ENCODE measurements around the gene ST14. TPM values are rescaled to one million over a fixed set of nuclear protein-coding genes. Genes with fewer than 3 reads are reported as not detected.

Gene ST14
- total and polyA plus RNA-seq, 10 of the 15 experiments (the other 5 are each of a cell fraction or from before 2014, with no cell fraction given), result 0.02 to 3.9 (median 0.73) TPM; not detected in 2

- no peak overlapping the region for H2AFZ ChIP-seq (ENCODE audit: control insufficient read depth, low read depth, low read length)
- no peaks in the 10 kb centered on the region for H3K4me1 ChIP-seq (ENCODE audit: control insufficient read depth, insufficient read depth, low read length)
- in situ Hi-C loops (cut with MboI) (no loop called here), intact Hi-C loops (cut with micrococcal nuclease; ENCODE audit: unreplicated experiment) (no loop called here)
- SMC1A ChIA-PET (ENCODE audit: uncharacterized antibody, unreplicated experiment), result interaction anchor here (0.9 to 4.6 kb wide), 8 partner anchors 8 to 243 kb away, joined by 3 to 21 read pairs (median 4); no protein-coding TSS in a partner anchor
- CTCF ChIA-PET, result interaction anchor here (0.6 to 1.5 kb wide), 6 partner anchors 11 to 269 kb away, joined by 3 to 4 read pairs (median 3); no protein-coding TSS in a partner anchor
- no peak overlapping the region for H3K4me3 ChIP-seq
- POLR2A ChIA-PET, result interaction anchor here (0.8 to 2.1 kb wide), 5 partner anchors 11 to 20 kb away, joined by 3 to 6 read pairs (median 3); no protein-coding TSS in a partner anchor
- no peak overlapping the region for H3K27ac ChIP-seq (ENCODE audit: control insufficient read depth, insufficient read depth)
- WGBS (ENCODE audit: insufficient coverage, insufficient replicate concordance, low lambda C conversion rate, missing lambda C conversion rate), result 18% methylated on average over 9 of the region's 9 CpGs
- H3K36me3 ChIP-seq (ENCODE audit: control insufficient read depth in 2 of 2, insufficient read depth in 2 of 2, low read length in 1 of 2), result no peaks in the 10 kb centered on the region
- H3K9me3 ChIP-seq (replicated peaks; ENCODE audit: control insufficient read depth, insufficient read depth, low read length), result no peaks in the 10 kb centered on the region
- DNase-seq (ENCODE audit: low read depth, low spot score) (no peak), ATAC-seq (peak; percentile 42), FAIRE-seq (no peak)
- RAD21 ChIA-PET (ENCODE audit: unreplicated experiment), result interaction anchor here (1.0 to 1.5 kb wide), 6 partner anchors 8 to 47 kb away, joined by 3 to 6 read pairs (median 4); no protein-coding TSS in a partner anchor
- TF ChIP-seq IRF5 (IDR thresholded peaks at IDR 0.05; ENCODE audit: borderline replicate concordance), result no peak
- peak; percentile 15; the same call in 1 of the 2 replicates for TF ChIP-seq SPI1 (IDR thresholded peaks at IDR 0.05; ENCODE audit: borderline replicate concordance, insufficient read depth, low read depth, low read length)
- TF ChIP-seq, protein P1, sequence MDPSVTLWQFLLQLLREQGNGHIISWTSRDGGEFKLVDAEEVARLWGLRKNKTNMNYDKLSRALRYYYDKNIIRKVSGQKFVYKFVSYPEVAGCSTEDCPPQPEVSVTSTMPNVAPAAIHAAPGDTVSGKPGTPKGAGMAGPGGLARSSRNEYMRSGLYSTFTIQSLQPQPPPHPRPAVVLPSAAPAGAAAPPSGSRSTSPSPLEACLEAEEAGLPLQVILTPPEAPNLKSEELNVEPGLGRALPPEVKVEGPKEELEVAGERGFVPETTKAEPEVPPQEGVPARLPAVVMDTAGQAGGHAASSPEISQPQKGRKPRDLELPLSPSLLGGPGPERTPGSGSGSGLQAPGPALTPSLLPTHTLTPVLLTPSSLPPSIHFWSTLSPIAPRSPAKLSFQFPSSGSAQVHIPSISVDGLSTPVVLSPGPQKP (IDR thresholded peaks at IDR 0.05; ENCODE audit: low read depth, low read length), result no peak
- TF ChIP-seq TCF3 (IDR thresholded peaks at IDR 0.05; ENCODE audit: borderline replicate concordance, insufficient read depth, low read depth, low read length), result no peak
- TF ChIP-seq, protein P2, sequence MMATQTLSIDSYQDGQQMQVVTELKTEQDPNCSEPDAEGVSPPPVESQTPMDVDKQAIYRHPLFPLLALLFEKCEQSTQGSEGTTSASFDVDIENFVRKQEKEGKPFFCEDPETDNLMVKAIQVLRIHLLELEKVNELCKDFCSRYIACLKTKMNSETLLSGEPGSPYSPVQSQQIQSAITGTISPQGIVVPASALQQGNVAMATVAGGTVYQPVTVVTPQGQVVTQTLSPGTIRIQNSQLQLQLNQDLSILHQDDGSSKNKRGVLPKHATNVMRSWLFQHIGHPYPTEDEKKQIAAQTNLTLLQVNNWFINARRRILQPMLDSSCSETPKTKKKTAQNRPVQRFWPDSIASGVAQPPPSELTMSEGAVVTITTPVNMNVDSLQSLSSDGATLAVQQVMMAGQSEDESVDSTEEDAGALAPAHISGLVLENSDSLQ (IDR thresholded peaks at IDR 0.05), result peak; percentile 39; the same call in 1 of the 2 replicates
- TF ChIP-seq SMAD5 (IDR thresholded peaks at IDR 0.05; ENCODE audit: low read depth), result no peak
- BruUV-seq (replicated peaks), result no TSS peak
- H3K27me3 ChIP-seq (replicated peaks in 1 of 2; ENCODE audit: control insufficient read depth in 2 of 2, insufficient read depth in 2 of 2, low read length in 1 of 2), result peaks cover 7 to 8% of the 10 kb centered on the region in 2 experiments; a peak in 3 of 4 replicates
- H4K20me1 ChIP-seq (ENCODE audit: control insufficient read depth, insufficient read depth), result no peaks in the 10 kb centered on the region
- H3K9ac ChIP-seq (ENCODE audit: control insufficient read depth, insufficient read depth, low read length), result no peak overlapping the region
- no peak overlapping the region for H3K4me2 ChIP-seq (ENCODE audit: control insufficient read depth, insufficient read depth)
- H3K79me2 ChIP-seq (ENCODE audit: control insufficient read depth, insufficient read depth, low read length), result no peaks in the 10 kb centered on the region
Measured at GRCh38 chr11:130165601-130166456, 6.2 kb downstream of the ST14 start.

Measured in GM12878 (cell line).